K562 (cell line): Measurements from ENCODE around the gene AKT1S1.

Experiments used
- CBX5 ChIP-seq: IDR thresholded peaks from 2 replicates; pipeline ENCODE4 v1.6.1; 2014; ENCODE audit warnings: low read depth, borderline replicate concordance
- POLR2A ChIP-seq: fragments of 450-650 bp; conservative IDR thresholded peaks from 2 replicates; pipeline ENCODE4 v1.6.1; 2016
- POLR2AphosphoS5 ChIP-seq: IDR thresholded peaks from 2 replicates; pipeline ENCODE4 v1.6.1; 2011; ENCODE audit warnings: mild to moderate bottlenecking, low read depth, low read length, moderate library complexity; ENCODE audit not compliant: control insufficient read depth, insufficient read depth
- TF ChIP-seq, protein P1 (sequence below): fragments of 450-650 bp; formaldehyde crosslinking; conservative IDR thresholded peaks from 2 replicates; pipeline ENCODE4 v1.4.0; 2022; ENCODE audit warnings: mild to moderate bottlenecking, missing genetic modification characterization
- TF ChIP-seq, protein P2 (sequence below), 3 experiments: IDR thresholded peaks in 2 of 3; conservative IDR thresholded peaks in 1 of 3; 2 replicates each; pipeline ENCODE4 v1.5.1; 2011 to 2012; ENCODE audit warnings: low read length in 3 of 3, mild to moderate bottlenecking in 3 of 3, control low read depth in 2 of 3, improper control_type of control experiment in 1 of 3, inconsistent platforms in 1 of 3, low read depth in 1 of 3, mixed read lengths in 1 of 3, moderate library complexity in 1 of 3; ENCODE audit not compliant: insufficient read depth in 2 of 3
- TF ChIP-seq, protein P3 (sequence below): sonication (generic); formaldehyde crosslinking; IDR thresholded peaks from 2 replicates; pipeline ENCODE4 v1.9.0; 2022; ENCODE audit warnings: mild to moderate bottlenecking, missing genetic modification reagents

DNA sequence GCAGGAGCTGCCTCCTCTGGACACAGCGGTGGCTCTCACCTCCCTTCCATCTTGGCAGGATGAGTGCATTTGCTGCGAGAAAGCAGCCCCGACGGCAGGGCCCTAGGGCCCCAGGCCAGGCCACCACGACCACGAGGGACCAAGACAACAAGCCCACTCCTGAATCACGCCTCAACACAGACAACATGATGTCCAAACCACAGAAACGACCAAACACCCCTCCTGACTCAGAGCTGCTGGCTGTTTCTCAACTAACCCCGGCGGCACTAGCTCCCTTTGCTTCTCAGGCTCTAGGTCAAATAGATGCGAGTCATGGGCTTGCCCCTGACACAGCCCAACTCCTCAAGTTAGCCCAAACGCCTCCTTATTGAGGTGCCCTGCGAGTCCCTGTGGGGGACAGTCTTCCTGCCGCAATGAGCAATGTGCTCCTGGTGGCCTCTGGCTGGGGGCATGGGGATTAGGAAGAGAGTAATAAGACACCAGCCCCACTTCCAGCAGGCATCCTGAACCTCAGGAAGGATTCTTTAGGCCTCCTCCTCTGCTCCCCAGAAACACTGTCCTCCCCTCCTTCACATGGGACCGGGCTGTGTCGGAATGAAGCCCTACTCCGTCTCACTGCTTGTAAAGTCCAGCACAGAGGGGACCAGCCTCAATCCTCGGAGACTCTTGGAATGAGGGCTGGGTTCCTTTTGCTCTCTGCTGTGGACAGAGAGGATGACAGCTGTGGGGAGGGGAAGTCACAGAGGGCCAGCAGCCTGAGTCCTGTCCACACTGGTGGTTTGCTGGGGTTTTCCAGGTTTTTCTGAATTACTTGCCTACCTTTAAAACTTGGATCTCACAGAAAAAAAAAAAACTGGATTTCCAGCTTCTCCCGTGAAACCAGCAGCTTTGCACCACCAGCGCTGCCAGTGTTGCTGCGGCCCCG lies 45.0 kb upstream of the AKT1S1 start:
- TF ChIP-seq POLR2AphosphoS5 = no peak
- TF ChIP-seq POLR2A = no peak
- TF ChIP-seq, protein P1, sequence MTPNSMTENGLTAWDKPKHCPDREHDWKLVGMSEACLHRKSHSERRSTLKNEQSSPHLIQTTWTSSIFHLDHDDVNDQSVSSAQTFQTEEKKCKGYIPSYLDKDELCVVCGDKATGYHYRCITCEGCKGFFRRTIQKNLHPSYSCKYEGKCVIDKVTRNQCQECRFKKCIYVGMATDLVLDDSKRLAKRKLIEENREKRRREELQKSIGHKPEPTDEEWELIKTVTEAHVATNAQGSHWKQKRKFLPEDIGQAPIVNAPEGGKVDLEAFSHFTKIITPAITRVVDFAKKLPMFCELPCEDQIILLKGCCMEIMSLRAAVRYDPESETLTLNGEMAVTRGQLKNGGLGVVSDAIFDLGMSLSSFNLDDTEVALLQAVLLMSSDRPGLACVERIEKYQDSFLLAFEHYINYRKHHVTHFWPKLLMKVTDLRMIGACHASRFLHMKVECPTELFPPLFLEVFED (CRISPR knock-in tag) = no peak
- TF ChIP-seq, protein P2, sequence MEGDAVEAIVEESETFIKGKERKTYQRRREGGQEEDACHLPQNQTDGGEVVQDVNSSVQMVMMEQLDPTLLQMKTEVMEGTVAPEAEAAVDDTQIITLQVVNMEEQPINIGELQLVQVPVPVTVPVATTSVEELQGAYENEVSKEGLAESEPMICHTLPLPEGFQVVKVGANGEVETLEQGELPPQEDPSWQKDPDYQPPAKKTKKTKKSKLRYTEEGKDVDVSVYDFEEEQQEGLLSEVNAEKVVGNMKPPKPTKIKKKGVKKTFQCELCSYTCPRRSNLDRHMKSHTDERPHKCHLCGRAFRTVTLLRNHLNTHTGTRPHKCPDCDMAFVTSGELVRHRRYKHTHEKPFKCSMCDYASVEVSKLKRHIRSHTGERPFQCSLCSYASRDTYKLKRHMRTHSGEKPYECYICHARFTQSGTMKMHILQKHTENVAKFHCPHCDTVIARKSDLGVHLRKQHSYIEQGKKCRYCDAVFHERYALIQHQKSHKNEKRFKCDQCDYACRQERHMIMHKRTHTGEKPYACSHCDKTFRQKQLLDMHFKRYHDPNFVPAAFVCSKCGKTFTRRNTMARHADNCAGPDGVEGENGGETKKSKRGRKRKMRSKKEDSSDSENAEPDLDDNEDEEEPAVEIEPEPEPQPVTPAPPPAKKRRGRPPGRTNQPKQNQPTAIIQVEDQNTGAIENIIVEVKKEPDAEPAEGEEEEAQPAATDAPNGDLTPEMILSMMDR (IDR thresholded peaks at IDR 0.05 in 2 of 3, conservative IDR thresholded peaks at IDR 0.05 in 1 of 3; ENCODE audit: insufficient read depth in 2 of 3, low read depth in 1 of 3, low read length in 3 of 3) = no peak
- no peak for TF ChIP-seq CBX5
- TF ChIP-seq, protein P3, sequence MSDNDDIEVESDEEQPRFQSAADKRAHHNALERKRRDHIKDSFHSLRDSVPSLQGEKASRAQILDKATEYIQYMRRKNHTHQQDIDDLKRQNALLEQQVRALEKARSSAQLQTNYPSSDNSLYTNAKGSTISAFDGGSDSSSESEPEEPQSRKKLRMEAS (CRISPR knock-in tag) = no peak
